GM12892 (cell line): ENCODE data around the gene IL17A.

Experiments used
- POLR2A ChIP-seq: IDR thresholded peaks from 2 replicates; pipeline ENCODE4 v1.6.1; 2011; ENCODE audit warnings: low read depth, low read length, control low read depth
- POLR2AphosphoS5 ChIP-seq: IDR thresholded peaks from 2 replicates; pipeline ENCODE4 v1.6.1; 2011; ENCODE audit warnings: low read depth, low read length, control low read depth

DNA sequence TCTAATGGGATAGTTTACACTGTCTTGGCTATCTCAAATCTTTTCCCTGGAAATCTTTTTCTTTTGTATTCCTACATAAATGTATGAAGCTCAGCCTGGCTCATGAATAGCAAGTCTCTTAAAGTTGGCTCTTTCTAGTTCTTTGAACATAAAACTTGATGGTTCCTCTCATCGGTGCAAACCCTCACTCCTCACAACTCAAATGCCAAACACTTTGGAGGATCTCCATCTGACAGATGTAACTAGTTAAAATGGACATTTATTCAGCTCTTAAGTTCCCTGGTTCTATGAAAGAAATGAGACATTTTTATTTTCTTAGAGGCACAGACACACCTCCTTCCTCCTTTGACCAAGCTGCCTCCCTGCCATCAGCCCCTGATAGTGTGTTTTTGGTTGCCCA, 43.6 kb upstream of the IL17A start:
- TF ChIP-seq POLR2AphosphoS5 (no peak), POLR2A (no peak)
